Neural progenitor cell (in vitro differentiated cells): ENCODE measurements around the gene GCAT.
A peak's percentile ranks its signal among the peaks of the same experiment; 100 is the strongest.

Experiments used
- EZH2 ChIP-seq: fragments of 200-600 bp; sonication (generic); IDR thresholded peaks from 2 replicates; pipeline ENCODE4 v1.6.1; 2017; ENCODE audit warnings: antibody characterized with exemption, mild to moderate bottlenecking, moderate library complexity
- EZH2phosphoT487 ChIP-seq: fragments of 200-600 bp; sonication (generic); IDR thresholded peaks from 2 replicates; pipeline ENCODE4 v1.6.1; 2017; ENCODE audit warnings: antibody characterized with exemption
- TF ChIP-seq, protein P1 (sequence below): fragments of 200-600 bp; sonication (generic); IDR thresholded peaks from 2 replicates; pipeline ENCODE4 v1.5.1; 2017; ENCODE audit warnings: antibody characterized with exemption, mild to moderate bottlenecking

DNA sequence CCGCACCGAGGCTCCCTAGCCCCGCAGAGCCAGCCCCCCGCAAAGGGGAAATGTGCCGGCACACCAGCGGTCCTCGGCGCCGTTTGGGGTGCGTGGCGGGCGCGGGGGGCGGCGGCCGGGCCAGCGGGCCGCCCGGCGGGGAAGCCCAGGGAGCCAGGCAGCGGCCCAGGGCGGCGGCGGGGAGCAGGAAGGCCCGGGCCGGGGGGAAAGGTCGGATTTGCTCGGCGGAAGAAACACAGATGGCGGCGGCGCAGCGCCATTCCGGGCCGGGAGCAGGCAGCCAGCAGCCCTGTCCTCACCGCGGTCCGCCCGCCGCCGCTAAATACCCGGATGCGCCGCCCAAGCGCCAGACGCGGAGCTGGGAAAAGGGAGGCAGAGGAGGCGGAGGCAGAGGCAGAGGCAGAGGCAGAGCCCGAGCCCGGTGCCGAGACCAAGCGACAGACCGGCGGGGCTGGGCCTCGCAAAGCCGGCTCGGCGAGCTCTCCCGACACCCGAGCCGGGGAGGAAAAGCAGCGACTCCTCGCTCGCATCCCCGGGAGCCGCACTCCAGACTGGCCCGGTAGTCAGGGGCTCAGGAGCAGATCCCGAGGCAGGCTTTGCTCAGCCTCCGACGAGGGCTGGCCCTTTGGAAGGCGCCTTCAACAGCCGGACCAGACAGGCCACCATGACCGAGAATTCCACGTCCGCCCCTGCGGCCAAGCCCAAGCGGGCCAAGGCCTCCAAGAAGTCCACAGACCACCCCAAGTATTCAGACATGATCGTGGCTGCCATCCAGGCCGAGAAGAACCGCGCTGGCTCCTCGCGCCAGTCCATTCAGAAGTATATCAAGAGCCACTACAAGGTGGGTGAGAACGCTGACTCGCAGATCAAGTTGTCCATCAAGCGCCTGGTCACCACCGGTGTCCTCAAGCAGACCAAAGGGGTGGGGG, 2.6 kb upstream of the GCAT start:
- TF ChIP-seq, protein P1, sequence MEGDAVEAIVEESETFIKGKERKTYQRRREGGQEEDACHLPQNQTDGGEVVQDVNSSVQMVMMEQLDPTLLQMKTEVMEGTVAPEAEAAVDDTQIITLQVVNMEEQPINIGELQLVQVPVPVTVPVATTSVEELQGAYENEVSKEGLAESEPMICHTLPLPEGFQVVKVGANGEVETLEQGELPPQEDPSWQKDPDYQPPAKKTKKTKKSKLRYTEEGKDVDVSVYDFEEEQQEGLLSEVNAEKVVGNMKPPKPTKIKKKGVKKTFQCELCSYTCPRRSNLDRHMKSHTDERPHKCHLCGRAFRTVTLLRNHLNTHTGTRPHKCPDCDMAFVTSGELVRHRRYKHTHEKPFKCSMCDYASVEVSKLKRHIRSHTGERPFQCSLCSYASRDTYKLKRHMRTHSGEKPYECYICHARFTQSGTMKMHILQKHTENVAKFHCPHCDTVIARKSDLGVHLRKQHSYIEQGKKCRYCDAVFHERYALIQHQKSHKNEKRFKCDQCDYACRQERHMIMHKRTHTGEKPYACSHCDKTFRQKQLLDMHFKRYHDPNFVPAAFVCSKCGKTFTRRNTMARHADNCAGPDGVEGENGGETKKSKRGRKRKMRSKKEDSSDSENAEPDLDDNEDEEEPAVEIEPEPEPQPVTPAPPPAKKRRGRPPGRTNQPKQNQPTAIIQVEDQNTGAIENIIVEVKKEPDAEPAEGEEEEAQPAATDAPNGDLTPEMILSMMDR = no peak
- TF ChIP-seq EZH2 = peak; percentile 63
- peak; percentile 48 for TF ChIP-seq EZH2phosphoT487
